H9 (cell line): ENCODE results near the gene MYH14. TPM values are rescaled to one million over a fixed set of nuclear protein-coding genes. Genes with fewer than 3 reads are reported as not detected.

Experiments used
- DNase-seq: peaks from one replicate; pipeline ENCODE4 v3.0.0-alpha.2; 2017
- H2AFZ ChIP-seq: one replicate; pipeline ENCODE4 v1.6.1; 2013; ENCODE audit warnings: mild to moderate bottlenecking, low read length, control low read depth, moderate library complexity
- H2AK5ac ChIP-seq: 2 replicates; pipeline ENCODE4 v1.6.1; 2013; ENCODE audit warnings: low read length, control low read depth, mixed read lengths; ENCODE audit not compliant: insufficient read length
- H2BK120ac ChIP-seq: one replicate; pipeline ENCODE4 v1.6.1; 2013; ENCODE audit warnings: low read depth, mild to moderate bottlenecking, low read length, control low read depth, inconsistent platforms; ENCODE audit not compliant: poor library complexity, severe bottlenecking
- H2BK12ac ChIP-seq: 2 replicates; pipeline ENCODE4 v1.6.1; 2013; ENCODE audit warnings: low read length, control low read depth, mixed read lengths, low read depth; ENCODE audit not compliant: insufficient read length
- H2BK15ac ChIP-seq: 2 replicates; pipeline ENCODE4 v1.6.1; 2013; ENCODE audit warnings: low read depth, low read length, control low read depth
- H2BK20ac ChIP-seq: one replicate; pipeline ENCODE4 v1.6.1; 2013; ENCODE audit warnings: low read depth, mild to moderate bottlenecking, low read length, control low read depth, inconsistent platforms; ENCODE audit not compliant: poor library complexity, severe bottlenecking
- H2BK5ac ChIP-seq: 2 replicates; pipeline ENCODE4 v1.6.1; 2013; ENCODE audit warnings: low read length, control low read depth, mixed read lengths; ENCODE audit not compliant: insufficient read length
- H3K14ac ChIP-seq: 2 replicates; pipeline ENCODE4 v1.6.1; 2013; ENCODE audit warnings: low read length, control low read depth; ENCODE audit not compliant: insufficient read depth
- H3K18ac ChIP-seq: 2 replicates; pipeline ENCODE4 v1.6.1; 2013; ENCODE audit warnings: low read depth, mild to moderate bottlenecking, mixed read lengths, low read length, control low read depth; ENCODE audit not compliant: insufficient read length
- H3K23ac ChIP-seq: 2 replicates; pipeline ENCODE4 v1.6.1; 2013; ENCODE audit warnings: low read length, control low read depth, mixed read lengths, low read depth; ENCODE audit not compliant: insufficient read length
- H3K23me2 ChIP-seq: 2 replicates; pipeline ENCODE4 v1.6.1; 2013; ENCODE audit warnings: low read depth, mild to moderate bottlenecking, mixed read lengths, low read length, control low read depth; ENCODE audit not compliant: insufficient read length, poor library complexity, severe bottlenecking
- H3K27ac ChIP-seq: 2 replicates; pipeline ENCODE4 v1.5.1; 2013; ENCODE audit warnings: low read length, control low read depth, mixed read lengths, low read depth; ENCODE audit not compliant: insufficient read length
- H3K27me3 ChIP-seq: 2 replicates; pipeline ENCODE4 v1.6.1; 2013; ENCODE audit warnings: low read length, control low read depth, inconsistent platforms; ENCODE audit not compliant: insufficient read depth
- H3K4ac ChIP-seq: 2 replicates; pipeline ENCODE4 v1.6.1; 2013; ENCODE audit warnings: low read depth, mild to moderate bottlenecking, control low read depth, inconsistent platforms, low read length, moderate library complexity
- H3K4me1 ChIP-seq: 2 replicates; pipeline ENCODE4 v1.6.1; 2013; ENCODE audit warnings: low read length, control low read depth, inconsistent platforms; ENCODE audit not compliant: insufficient read depth
- H3K4me2 ChIP-seq: 2 replicates; pipeline ENCODE4 v1.6.1; 2013; ENCODE audit warnings: low read length, control low read depth, mixed read lengths; ENCODE audit not compliant: insufficient read length, insufficient read depth
- H3K56ac ChIP-seq: 2 replicates; pipeline ENCODE4 v1.6.1; 2013; ENCODE audit warnings: low read depth, mild to moderate bottlenecking, mixed read lengths, low read length, control low read depth; ENCODE audit not compliant: insufficient read length
- H3K79me1 ChIP-seq: 2 replicates; pipeline ENCODE4 v1.6.1; 2013; ENCODE audit warnings: low read depth, mild to moderate bottlenecking, moderate library complexity, low read length, control low read depth, inconsistent platforms; ENCODE audit not compliant: insufficient read depth, poor library complexity, severe bottlenecking
- H3K79me2 ChIP-seq: 2 replicates; pipeline ENCODE4 v1.6.1; 2013; ENCODE audit warnings: low read length, control low read depth, inconsistent platforms; ENCODE audit not compliant: insufficient read depth
- H3K9ac ChIP-seq: 2 replicates; pipeline ENCODE4 v1.6.1; 2013; ENCODE audit warnings: low read length, control low read depth, mixed read lengths; ENCODE audit not compliant: insufficient read length; ENCODE audit errors: extremely low read depth
- H3K9me3 ChIP-seq: one replicate; pipeline ENCODE4 v1.6.1; 2013; ENCODE audit warnings: low read depth, low read length, inconsistent platforms; ENCODE audit not compliant: control insufficient read depth
- H3T11ph ChIP-seq: one replicate; pipeline ENCODE4 v1.6.1; 2013; ENCODE audit warnings: mild to moderate bottlenecking, low read length, control low read depth, inconsistent platforms
- H4K20me1 ChIP-seq: one replicate; pipeline ENCODE4 v1.6.1; 2013; ENCODE audit not compliant: control insufficient read depth, insufficient read length, insufficient read depth
- H4K5ac ChIP-seq: 2 replicates; pipeline ENCODE4 v1.6.1; 2013; ENCODE audit warnings: low read depth, mild to moderate bottlenecking, mixed read lengths, low read length, control low read depth; ENCODE audit not compliant: insufficient read length
- H4K8ac ChIP-seq: replicated peaks from 2 replicates; pipeline ENCODE4 v1.6.1; 2013; ENCODE audit warnings: low read length, control low read depth, mixed read lengths, low read depth; ENCODE audit not compliant: insufficient read length
- H4K91ac ChIP-seq: 2 replicates; pipeline ENCODE4 v1.6.1; 2013; ENCODE audit warnings: low read depth, mild to moderate bottlenecking, moderate library complexity, mixed read lengths, low read length, control low read depth; ENCODE audit not compliant: insufficient read length
- H3K27ac Mint-ChIP-seq, 3 experiments: 2 replicates in 2 of 3; 3 replicates in 1 of 3; pipeline ENCODE4 v1.8.0; 2020 to 2021; ENCODE audit warnings: mixed read lengths in 3 of 3, mild to moderate bottlenecking in 1 of 3, moderate library complexity in 1 of 3
- H3K27me3 Mint-ChIP-seq: 2 replicates; pipeline ENCODE4 v1.8.0; 2021; ENCODE audit warnings: low read depth, mild to moderate bottlenecking, moderate library complexity, mixed read lengths
- H3K36me3 Mint-ChIP-seq, 3 experiments: 2 replicates in 2 of 3; 3 replicates in 1 of 3; pipeline ENCODE4 v1.8.0; 2020 to 2021; ENCODE audit warnings: low read depth in 3 of 3, mixed read lengths in 3 of 3; ENCODE audit not compliant: insufficient read depth in 1 of 3
- H3K4me1 Mint-ChIP-seq, 2 experiments: 2 replicates each; pipeline ENCODE4 v1.8.0; 2020; ENCODE audit warnings: mixed read lengths in 2 of 2
- H3K4me3 Mint-ChIP-seq, 2 experiments: 2 replicates in 1 of 2; 3 replicates in 1 of 2; pipeline ENCODE4 v1.8.0; 2020 to 2021; ENCODE audit warnings: mild to moderate bottlenecking in 2 of 2, mixed read lengths in 2 of 2, moderate library complexity in 1 of 2
- H3K9me3 Mint-ChIP-seq, 2 experiments: 2 replicates in 1 of 2; 3 replicates in 1 of 2; pipeline ENCODE4 v1.8.0; 2020; ENCODE audit warnings: mild to moderate bottlenecking in 2 of 2, mixed read lengths in 2 of 2, moderate library complexity in 1 of 2
- total RNA-seq: library from RNA; stranded (reverse); gene quantifications from 2 replicates; pipeline ENCODE4 v1.2.1, GENCODE V29; 2021
- TF ChIP-seq, protein P1 (sequence below): fragments of 200-600 bp; sonication (generic); conservative IDR thresholded peaks from 3 replicates; pipeline ENCODE4 v1.8.0; 2021; ENCODE audit warnings: antibody characterized with exemption, mild to moderate bottlenecking

Gene MYH14
- total RNA-seq, 1 experiment from 2014 or later, result 27.7 TPM

DNA sequence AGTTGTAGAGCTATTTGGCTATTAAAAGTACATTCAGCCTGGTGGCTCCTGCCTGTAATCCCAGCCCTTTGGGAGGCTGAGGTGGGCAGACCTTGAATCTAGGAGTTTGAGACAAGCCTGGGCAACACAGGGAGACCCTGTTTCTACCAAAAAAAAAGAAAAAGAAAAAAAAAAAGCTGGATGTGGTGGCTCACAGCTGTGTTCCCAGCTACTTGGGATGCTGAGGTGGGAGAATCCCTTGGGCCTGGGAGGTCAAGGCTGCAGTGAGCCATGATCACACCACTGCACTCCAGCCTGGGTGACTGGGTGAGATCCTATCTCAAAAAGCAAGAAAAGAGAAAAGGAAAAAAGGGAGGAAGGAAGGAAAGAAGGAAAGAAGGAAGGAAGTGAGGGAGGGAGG is 30.7 kb upstream of the MYH14 start:
- no peak overlapping the region for H2BK15ac ChIP-seq
- peaks cover 7% of the 10 kb centered on the region for H3K27me3 Mint-ChIP-seq
- H3K79me1 ChIP-seq, result no peaks in the 10 kb centered on the region
- H3K4me3 Mint-ChIP-seq, result no peak overlapping the region
- H3K9me3 Mint-ChIP-seq, result peaks cover 0 to 3% of the 10 kb centered on the region in 2 experiments; a peak in 1 of 5 replicates
- no peak overlapping the region for H3T11ph ChIP-seq
- no peak for DNase-seq
- H4K91ac ChIP-seq, result no peak overlapping the region
- H4K5ac ChIP-seq, result no peak overlapping the region
- H3K23ac ChIP-seq, result no peak overlapping the region
- H3K4ac ChIP-seq, result no peak overlapping the region
- no peaks in the 10 kb centered on the region for H3K27me3 ChIP-seq
- H3K4me2 ChIP-seq, result no peak overlapping the region
- no peaks in the 10 kb centered on the region for H3K9me3 ChIP-seq
- no peak overlapping the region for H2BK120ac ChIP-seq
- no peak overlapping the region for H2AK5ac ChIP-seq
- H3K18ac ChIP-seq, result no peak overlapping the region
- TF ChIP-seq, protein P1, sequence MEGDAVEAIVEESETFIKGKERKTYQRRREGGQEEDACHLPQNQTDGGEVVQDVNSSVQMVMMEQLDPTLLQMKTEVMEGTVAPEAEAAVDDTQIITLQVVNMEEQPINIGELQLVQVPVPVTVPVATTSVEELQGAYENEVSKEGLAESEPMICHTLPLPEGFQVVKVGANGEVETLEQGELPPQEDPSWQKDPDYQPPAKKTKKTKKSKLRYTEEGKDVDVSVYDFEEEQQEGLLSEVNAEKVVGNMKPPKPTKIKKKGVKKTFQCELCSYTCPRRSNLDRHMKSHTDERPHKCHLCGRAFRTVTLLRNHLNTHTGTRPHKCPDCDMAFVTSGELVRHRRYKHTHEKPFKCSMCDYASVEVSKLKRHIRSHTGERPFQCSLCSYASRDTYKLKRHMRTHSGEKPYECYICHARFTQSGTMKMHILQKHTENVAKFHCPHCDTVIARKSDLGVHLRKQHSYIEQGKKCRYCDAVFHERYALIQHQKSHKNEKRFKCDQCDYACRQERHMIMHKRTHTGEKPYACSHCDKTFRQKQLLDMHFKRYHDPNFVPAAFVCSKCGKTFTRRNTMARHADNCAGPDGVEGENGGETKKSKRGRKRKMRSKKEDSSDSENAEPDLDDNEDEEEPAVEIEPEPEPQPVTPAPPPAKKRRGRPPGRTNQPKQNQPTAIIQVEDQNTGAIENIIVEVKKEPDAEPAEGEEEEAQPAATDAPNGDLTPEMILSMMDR, result no peak
- no peaks in the 10 kb centered on the region for H3K23me2 ChIP-seq
- no peak overlapping the region for H2AFZ ChIP-seq
- no peaks in the 10 kb centered on the region for H3K4me1 Mint-ChIP-seq
- no peak overlapping the region for H2BK5ac ChIP-seq
- H3K14ac ChIP-seq, result no peak overlapping the region
- no peak overlapping the region for H2BK20ac ChIP-seq
- no peak overlapping the region for H4K8ac ChIP-seq
- H3K79me2 ChIP-seq, result no peaks in the 10 kb centered on the region
- H4K20me1 ChIP-seq, result no peaks in the 10 kb centered on the region
- H3K56ac ChIP-seq, result no peak overlapping the region
- no peak overlapping the region for H3K9ac ChIP-seq
- peak overlapping the region in 1 of 3 experiments; percentile 70; a peak in 1 of 7 replicates for H3K27ac Mint-ChIP-seq
- H3K27ac ChIP-seq, result no peak overlapping the region
- H2BK12ac ChIP-seq, result no peak overlapping the region
- H3K4me1 ChIP-seq, result no peaks in the 10 kb centered on the region
- H3K36me3 Mint-ChIP-seq, result no peaks in the 10 kb centered on the region; a peak in 1 of 7 replicates
